RWPE1 (cell line): ENCODE measurements around the gene KCNQ2.

Experiments used
- CTCF ChIA-PET: fragments of 350-600 bp; sonication (Branson Sonifier 250); formaldehyde crosslinking; extraction: SDS; loops from one replicate; lab custom pipeline; 2021; lab: Yijun Ruan, JAX
- POLR2A ChIA-PET: fragments of 400-600 bp; formaldehyde crosslinking; extraction: SDS; loops from one replicate; lab custom pipeline; 2020; ENCODE audit warnings: antibody characterized with exemption; ENCODE audit not compliant: low non-redundant PET; lab: Yijun Ruan, JAX
- DNase-seq: peaks from one replicate; pipeline ENCODE4 v3.0.0; 2012; ENCODE audit warnings: low spot score
- H3K27ac ChIP-seq: fragments of 450-650 bp; 2 replicates; pipeline ENCODE4 v1.5.1; 2017
- CTCF ChIP-seq: fragments of 450-650 bp; conservative IDR thresholded peaks from 2 replicates; pipeline ENCODE4 v1.5.1; 2017; ENCODE audit warnings: low read depth, mild to moderate bottlenecking

KCNQ2 gene

GRCh38 chr20:63495167-63495720, 22.8 kb upstream of the KCNQ2 start:
- H3K27ac ChIP-seq: no peak overlapping the region
- ChIA-PET POLR2A (interaction anchor here (2.4 kb wide), 1 partner anchor 25 kb away, joined by 25 read pairs; the partner anchor contains the start of gene PPDPF), CTCF (interaction anchor here (0.6 to 2.0 kb wide), 12 partner anchors 10 to 479 kb away, joined by 3 to 20 read pairs (median 8); partner anchors contain the start of genes PPDPF and PTK6)
- TF ChIP-seq CTCF: no peak
- DNase-seq: no peak

DNA sequence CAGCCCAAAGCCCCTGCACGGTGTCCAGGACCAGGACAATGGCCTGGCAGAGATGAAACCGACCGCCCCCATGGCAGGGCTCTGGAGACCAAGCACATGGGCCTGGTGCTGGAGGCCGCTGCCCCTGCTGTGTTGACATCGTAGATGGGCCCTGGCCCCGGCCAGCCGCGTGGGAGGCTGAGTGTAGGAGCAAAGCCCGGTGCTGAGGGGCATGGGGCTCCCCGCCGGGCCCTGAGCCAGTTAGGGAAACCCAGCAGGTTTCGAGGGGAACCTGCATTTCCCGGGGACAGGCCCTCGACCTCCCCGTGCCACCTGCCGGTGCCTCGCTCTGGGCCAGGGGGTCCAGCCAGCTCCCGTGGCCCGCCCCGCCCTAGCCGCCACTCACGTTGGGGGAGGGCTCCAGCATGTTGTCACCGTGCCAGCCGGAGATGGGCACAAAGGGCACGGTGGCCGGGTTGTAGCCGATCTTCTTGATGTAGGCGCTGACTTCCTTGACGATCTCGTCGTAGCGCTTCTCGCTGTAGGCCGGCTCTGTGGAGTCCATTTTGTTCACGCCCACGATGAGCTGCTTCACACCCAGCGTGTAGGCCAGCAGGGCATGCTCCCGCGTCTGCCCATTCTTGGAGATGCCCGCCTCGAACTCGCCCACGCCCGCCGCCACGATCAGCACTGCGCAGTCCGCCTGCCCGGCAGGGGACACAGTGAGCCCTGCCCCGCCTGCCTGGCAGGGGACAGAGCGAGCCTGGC, 22.1 kb upstream of the KCNQ2 start:
- no peak for TF ChIP-seq CTCF
- POLR2A ChIA-PET: no interaction called here
- CTCF ChIA-PET: interaction anchor here (0.7 to 1.2 kb wide), 3 partner anchors 23 to 544 kb away, joined by 3 to 4 read pairs (median 3); no protein-coding TSS in a partner anchor
- H3K27ac ChIP-seq: no peak overlapping the region
- DNase-seq: no peak

DNA sequence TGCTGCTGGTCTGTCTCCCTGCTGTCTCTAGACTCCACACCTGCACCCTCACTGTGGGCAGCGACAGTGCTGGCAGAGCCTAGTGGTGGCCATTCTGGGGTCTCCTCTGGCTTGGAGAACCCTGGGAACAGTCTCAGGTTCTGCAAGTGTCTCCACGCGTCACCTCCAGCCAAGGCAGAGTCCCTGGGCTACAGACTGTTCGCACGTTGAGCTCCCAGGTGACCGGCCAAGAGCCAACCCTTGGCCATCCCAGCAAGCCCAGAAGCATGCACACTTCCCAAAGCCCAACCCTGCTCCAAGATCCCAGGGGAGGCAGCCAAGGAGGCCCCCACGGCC, 21.6 kb upstream of the KCNQ2 start:
- POLR2A ChIA-PET: interaction anchor here (0.8 kb wide), 1 partner anchor 26 kb away, joined by 5 read pairs; the partner anchor contains the start of gene PPDPF
- CTCF ChIA-PET: interaction anchor here (0.6 to 1.2 kb wide), 3 partner anchors 23 to 545 kb away, joined by 3 to 4 read pairs (median 3); no protein-coding TSS in a partner anchor

DNA sequence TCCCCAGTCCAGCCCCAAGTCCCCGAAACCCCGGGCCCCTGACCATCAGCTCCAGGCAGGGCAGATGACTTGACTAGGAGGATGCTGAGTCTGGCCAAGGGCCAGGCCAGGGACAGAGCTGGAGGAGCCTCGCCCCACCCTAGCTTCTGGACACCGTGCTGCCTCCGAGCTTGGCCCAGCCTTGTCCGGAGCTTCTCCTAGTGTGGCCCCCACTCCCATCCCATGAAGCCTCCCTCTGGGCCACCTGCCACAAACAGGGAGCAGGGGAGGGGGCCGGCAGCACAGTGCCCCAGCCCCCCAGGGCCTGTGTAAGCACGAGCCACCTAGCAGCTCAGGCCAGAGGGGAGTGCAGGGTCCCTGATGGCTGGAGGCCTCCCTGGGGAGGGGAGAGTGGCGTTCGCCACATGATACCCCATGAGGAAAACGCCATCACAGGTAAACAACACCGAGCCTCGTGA, 21.1 kb upstream of the KCNQ2 start:
- H3K27ac ChIP-seq: no peak overlapping the region
- POLR2A ChIA-PET: interaction anchor here (0.8 kb wide), 1 partner anchor 27 kb away, joined by 5 read pairs; the partner anchor contains the start of gene PPDPF
- CTCF ChIA-PET: interaction anchor here (0.5 to 1.2 kb wide), 4 partner anchors 24 to 545 kb away, joined by 3 to 6 read pairs (median 4); no protein-coding TSS in a partner anchor
- no peak for DNase-seq
- no peak for TF ChIP-seq CTCF

More for the DNA sequence above, 21.6 kb upstream of the KCNQ2 start:
- DNase-seq: no peak
- H3K27ac ChIP-seq: no peak overlapping the region
- TF ChIP-seq CTCF: no peak

- ChIA-PET CTCF (interaction anchor here (0.5 kb wide), 1 partner anchor 141 kb away, joined by 6 read pairs; no protein-coding TSS in a partner anchor), POLR2A (no interaction called here)
- DNase-seq: no peak
- TF ChIP-seq CTCF: no peak
- H3K27ac ChIP-seq: no peak overlapping the region
Observed at GRCh38 chr20:63492982-63493381, 20.5 kb upstream of the KCNQ2 start.

DNA sequence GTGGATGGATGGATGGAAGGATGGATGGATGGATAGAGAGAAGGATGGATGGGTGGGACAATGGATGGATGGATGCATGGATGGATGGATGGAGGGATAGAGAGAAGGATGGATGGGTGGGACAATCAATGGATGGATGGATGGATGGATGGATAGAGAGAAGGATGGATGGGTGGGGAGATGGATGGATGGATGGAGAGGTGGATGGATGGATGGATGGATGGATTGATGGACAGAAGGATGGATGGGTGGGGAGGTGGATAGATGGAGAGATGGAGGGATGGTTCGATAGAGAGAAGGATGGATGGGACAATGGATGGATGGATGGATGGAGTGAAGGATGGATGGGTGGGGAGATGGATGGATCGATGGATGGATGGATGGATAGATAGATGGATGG, 20.1 kb upstream of the KCNQ2 start:
- TF ChIP-seq CTCF: no peak
- no peak overlapping the region for H3K27ac ChIP-seq
- no peak for DNase-seq
- POLR2A ChIA-PET: no interaction called here
- CTCF ChIA-PET: no interaction called here
